NB4 (cell line): ENCODE results near the gene CDC25C.

Experiments
- DNase-seq: peaks from one replicate; pipeline ENCODE4 v3.0.0; 2010; ENCODE audit warnings: low read depth
- H3K4me3 ChIP-seq: one replicate; pipeline ENCODE4 v1.5.1; 2011; ENCODE audit warnings: mild to moderate bottlenecking, low read depth, low read length, moderate library complexity
- MYC ChIP-seq: IDR thresholded peaks from 2 replicates; pipeline ENCODE4 v1.6.1; 2011; ENCODE audit warnings: low read depth, low read length
- POLR2A ChIP-seq: IDR thresholded peaks from 2 replicates; pipeline ENCODE4 v1.6.1; 2011; ENCODE audit warnings: mild to moderate bottlenecking; ENCODE audit not compliant: insufficient read length; ENCODE audit errors: extremely low read depth
- TF ChIP-seq, protein P1 (sequence below): IDR thresholded peaks from 2 replicates; pipeline ENCODE4 v1.6.1; 2011; ENCODE audit warnings: low read depth, low read length
- TF ChIP-seq, protein P2 (sequence below): IDR thresholded peaks from one replicate; pipeline ENCODE4 v1.5.1; 2012; ENCODE audit warnings: low read depth, low read length

Gene CDC25C

DNA sequence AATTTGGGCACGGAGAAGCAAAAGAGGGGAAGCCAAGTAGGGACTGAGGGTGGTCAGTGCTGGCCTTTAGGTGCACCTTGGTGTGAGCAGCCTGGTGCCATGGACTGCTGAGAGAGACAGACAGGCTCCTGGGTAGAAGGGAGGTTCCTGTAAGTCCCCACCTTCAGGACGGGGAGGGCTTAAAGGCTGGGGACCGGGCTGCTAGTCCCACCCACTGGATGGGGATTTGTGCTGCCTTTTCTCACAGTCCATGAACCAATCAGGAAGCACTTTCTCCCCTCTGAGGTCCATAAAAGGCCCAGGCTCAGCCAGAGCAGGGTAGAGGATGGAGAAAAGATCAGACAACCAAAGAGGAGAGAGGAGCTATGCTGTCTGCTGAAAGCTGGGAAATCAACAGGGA is 15.2 kb downstream of the CDC25C start:
- TF ChIP-seq, protein P1, sequence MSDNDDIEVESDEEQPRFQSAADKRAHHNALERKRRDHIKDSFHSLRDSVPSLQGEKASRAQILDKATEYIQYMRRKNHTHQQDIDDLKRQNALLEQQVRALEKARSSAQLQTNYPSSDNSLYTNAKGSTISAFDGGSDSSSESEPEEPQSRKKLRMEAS, result no peak
- TF ChIP-seq POLR2A, result no peak
- TF ChIP-seq, protein P2, sequence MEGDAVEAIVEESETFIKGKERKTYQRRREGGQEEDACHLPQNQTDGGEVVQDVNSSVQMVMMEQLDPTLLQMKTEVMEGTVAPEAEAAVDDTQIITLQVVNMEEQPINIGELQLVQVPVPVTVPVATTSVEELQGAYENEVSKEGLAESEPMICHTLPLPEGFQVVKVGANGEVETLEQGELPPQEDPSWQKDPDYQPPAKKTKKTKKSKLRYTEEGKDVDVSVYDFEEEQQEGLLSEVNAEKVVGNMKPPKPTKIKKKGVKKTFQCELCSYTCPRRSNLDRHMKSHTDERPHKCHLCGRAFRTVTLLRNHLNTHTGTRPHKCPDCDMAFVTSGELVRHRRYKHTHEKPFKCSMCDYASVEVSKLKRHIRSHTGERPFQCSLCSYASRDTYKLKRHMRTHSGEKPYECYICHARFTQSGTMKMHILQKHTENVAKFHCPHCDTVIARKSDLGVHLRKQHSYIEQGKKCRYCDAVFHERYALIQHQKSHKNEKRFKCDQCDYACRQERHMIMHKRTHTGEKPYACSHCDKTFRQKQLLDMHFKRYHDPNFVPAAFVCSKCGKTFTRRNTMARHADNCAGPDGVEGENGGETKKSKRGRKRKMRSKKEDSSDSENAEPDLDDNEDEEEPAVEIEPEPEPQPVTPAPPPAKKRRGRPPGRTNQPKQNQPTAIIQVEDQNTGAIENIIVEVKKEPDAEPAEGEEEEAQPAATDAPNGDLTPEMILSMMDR, result no peak
- TF ChIP-seq MYC, result no peak
- DNase-seq, result no peak
- no peak overlapping the region for H3K4me3 ChIP-seq

DNA sequence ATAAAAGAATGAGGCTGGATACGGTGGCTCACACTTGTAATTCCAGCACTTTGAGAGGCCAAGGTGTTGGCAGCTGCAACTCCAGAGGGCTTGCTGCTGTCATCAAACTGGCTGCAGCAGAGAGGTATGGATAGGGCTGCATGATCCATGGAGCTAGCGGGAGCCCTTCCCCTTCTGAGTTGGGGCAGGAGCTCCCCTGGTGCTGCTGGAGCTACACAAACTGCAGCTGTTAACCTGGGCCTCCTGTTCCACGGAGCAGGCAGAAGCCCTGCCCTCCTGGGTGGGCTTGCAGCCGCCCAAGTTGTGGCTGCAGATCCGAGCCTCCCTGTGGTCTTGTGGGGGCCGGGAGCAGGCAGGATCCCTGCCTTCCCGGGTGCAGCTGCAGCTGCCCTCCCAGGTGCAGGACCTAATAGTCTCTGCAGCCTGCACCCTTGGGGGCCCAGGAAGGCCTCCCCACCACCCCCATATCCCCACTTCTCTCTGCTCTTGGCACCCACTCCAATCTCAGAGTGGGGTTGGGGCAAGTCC is 15.8 kb downstream of the CDC25C start:
- no peak overlapping the region for H3K4me3 ChIP-seq
- no peak for TF ChIP-seq MYC
- TF ChIP-seq, protein P2, result no peak
- no peak for TF ChIP-seq POLR2A
- TF ChIP-seq, protein P1, result no peak
- no peak for DNase-seq

GRCh38 chr5:138305797-138306196 is 25.8 kb downstream of the CDC25C start:
- no peak for DNase-seq
- H3K4me3 ChIP-seq, result no peak overlapping the region
- TF ChIP-seq, protein P2, result no peak
- TF ChIP-seq, protein P1, result no peak

GRCh38 chr5:138303372-138303771 is 28.2 kb downstream of the CDC25C start:
- DNase-seq, result peak; percentile 14
- no peak overlapping the region for H3K4me3 ChIP-seq
- TF ChIP-seq, protein P1, result no peak
- TF ChIP-seq, protein P2, result no peak
- TF ChIP-seq POLR2A, result no peak
- TF ChIP-seq MYC, result no peak

- TF ChIP-seq POLR2A, result no peak
- TF ChIP-seq, protein P1, result no peak
- DNase-seq, result no peak
- H3K4me3 ChIP-seq, result no peak overlapping the region
These were observed 42.3 kb downstream of the CDC25C start for GRCh38 chr5:138289296-138289695.

DNA sequence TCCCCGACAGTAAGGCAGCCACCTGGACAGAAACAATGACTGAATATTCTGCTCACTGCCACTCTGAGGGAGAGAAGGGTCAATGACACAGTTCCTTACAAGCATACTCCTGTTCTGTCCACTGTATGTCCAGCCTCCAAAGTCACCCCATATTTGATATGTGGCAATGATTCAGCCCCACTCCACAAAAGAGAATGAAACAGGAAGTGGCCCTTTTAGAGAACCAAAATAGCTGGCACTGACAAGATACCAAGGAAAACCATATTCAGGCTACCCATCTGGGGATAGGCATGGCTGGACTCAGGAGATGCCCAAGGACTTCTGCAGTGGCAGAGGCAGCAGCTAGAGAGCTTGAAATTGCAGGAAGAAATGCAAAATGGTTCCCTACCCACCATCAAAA is 44.4 kb downstream of the CDC25C start:
- H3K4me3 ChIP-seq, result no peak overlapping the region
- DNase-seq, result peak; percentile 12
- TF ChIP-seq, protein P1, result no peak
- TF ChIP-seq, protein P2, result no peak
- TF ChIP-seq POLR2A (no peak), MYC (no peak)
